ENCODE results near the gene CERS5.
"Not testable (repeated sequence)": the region's sequence is repeated elsewhere in the genome, so short reads cannot be mapped to it uniquely, and the experiment has no call there.

CERS5 gene

DNA sequence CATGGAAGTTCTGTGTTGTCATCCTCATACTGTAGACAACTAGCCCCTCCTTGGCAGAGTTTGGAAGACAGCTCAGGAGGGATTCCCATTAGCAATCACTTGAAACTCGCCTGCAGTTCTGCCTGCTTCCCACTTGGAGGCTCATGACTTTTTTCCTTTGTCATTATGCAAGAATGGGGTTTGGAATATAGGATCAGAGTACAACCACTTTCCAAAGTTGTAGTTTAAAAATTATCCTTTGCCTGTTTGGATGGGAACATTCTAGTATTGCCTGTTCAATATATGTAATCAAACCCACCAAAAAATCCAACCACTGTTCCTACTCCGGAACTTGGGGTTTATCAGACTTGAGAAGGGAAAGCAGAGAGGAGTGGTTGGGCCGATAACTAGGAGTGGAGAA is 65.5 kb downstream of the CERS5 start:
- peak; percentile 43 to 49 (median 48) for DNase-seq

DNA sequence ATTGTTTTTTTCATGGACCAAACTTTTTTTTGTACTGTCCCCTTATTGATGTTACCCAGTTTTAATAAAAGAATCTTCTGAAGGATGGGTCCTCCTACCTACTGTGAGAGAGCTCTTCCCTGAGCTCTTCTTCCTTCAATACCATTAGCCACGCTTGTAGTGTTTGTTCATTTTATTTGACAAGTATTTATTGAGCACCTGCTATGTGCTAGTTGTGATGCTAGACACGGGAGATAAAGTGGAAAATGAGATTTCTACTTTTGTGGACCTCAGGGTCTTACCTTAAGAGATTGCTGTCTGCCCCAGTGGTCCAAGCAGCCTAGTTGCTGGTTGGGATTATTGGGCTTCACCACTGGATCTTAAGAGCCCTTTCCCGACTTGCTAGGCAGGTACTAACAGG is 66.6 kb downstream of the CERS5 start:
- no peak for DNase-seq

DNA sequence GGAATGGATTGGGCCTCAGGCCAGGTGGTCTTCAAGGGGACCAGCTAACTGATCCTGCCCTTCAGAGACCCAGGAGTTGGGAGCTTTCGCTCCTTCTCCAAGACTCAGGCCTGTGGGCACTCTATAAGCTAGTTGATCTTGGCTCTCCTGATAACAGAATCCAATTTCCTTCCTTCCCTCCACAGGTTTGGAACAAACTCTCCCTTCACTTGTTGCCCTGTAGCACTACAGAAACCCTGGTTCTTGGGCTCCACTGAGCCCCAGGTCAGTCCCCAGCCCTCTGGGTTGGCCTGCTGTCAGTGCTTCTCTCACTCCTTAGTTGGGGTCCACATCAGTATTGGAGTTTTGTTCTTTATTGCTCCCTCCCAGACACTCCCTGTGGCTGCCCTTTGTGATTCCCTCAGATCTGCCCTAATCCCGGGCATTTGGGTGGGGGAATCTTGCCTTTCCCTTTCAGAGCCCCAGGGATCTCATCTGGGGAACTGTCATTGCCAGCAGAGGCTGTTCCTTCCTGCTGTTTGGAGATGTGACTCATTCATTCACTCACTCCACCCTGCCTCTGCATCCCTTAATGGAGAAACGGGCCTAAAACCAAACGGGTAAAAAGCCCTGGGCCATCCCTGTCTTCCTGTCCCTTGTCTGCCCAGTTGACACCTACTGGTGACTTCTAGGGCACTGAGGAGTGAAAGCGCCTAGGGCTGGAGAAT is 67.7 kb downstream of the CERS5 start:
- DNase-seq, result no peak

DNA sequence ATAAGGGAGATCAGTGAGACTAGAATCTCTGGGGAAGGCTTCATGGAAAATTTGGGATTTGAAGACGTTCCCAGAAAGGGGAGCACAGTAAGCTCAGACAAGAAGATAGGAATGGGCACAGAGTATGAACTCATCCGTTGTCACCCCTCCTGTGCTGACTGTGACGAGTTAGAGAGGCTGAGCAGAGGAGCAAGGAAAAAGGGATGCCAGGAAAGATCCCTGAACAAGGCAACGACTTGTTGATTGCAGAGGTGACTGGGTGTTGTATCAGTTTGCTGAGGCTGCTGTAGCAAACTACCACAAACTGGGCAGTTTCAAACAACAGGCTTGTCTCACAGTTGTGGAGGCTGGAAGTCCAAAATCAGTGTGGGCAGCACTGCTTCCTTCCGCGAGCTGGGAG is 69.2 kb downstream of the CERS5 start:
- DNase-seq, result no peak

DNA sequence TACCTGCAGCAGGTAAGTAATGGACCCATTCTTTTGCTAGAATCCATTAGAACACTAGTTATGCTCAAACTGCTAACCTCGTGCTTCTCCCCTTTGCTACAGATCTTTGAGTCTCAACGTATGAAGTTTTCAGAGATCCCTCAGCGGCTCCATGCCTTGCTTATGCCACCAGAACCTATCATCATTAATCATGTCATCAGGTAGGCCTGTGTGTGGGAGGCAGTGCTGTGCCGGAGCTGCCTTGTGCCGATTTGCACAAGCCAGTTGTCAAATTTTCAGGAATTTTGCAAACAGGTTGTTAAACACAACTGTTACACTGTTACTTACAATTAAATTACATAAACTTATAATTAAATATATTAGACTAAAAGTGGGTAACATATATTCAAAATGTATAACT is 76.8 kb downstream of the CERS5 start:
- DNase-seq, result no peak

GRCh38 chr12:50089730-50090129 is 77.4 kb downstream of the CERS5 start:
- no peak for DNase-seq

DNA sequence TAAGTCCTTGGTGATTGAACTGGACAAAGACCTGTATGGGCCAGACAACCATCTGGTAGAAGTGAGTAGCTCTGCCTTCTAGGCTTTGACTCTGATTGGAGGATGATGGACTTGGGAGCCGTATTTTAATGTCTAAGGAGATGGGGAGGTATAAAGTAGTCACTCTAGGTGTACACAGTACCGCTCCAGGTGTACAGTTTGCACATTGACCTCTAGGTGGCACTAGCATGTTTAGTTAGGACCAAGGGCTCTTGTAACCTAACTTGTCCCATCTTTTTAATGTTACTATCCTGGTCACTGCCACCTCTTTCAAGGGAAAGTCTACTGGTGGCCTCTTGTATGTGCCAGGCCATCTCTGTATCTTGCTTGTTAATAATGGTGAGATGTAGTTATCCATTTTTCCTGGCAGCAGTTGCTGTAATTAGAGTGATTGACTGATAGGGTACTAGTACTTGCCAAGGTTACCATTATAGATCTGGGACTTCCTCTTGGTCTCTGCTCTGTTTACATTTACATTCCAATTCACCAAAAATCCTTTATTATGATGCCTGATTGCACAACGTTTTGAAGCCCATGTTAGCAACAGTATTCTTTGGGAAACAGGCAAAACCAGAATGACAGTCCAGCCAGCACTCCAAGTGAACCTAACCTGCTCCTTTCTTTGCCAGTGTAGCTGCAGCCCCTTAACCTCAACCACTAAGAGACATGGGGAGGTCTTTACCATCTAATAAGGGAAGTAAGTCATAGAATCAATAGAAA is 78.4 kb downstream of the CERS5 start:
- peak; percentile 63 to 69 (median 65) for DNase-seq

DNA sequence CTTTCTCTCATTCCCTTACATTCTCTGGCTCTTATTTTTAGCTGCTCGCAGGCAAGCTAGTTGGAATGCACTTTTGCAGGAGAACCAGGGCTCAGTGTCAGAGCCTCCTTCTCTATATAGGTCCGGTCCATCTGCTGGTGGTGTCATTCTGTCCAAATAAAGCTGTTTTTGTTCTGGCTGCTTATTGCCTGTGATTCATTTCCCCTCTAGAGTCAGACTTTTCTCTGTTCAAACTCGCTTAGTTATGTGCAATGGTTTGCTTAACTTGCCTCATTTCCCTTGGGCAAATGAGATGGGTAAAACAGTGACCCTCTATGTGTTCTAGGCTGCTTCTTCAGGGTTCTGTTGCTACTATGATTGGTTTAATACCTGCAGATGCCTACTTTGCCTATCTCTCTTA is 79.2 kb downstream of the CERS5 start:
- DNase-seq, result peak in 2 of 3 donors; percentile 22 to 31

DNA sequence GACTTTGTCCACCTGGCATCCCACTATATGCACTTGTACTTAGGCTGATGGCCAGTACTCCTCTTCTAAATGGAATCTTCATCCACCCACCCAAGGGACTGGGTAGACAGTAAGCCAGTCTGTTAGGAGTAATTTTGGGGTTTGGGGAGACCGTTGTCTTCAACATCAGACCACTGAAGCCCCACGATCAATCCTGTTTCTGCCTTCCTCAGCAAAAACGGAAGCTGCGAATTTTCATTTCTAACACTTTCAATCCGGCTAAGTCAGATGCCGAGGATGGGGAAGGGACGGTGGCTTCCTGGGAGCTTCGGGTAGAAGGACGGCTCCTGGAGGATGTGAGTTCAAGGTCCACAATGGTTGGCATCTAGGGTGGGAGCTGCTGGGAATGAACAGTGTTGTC is 80.0 kb downstream of the CERS5 start:
- DNase-seq, result no peak

GRCh38 chr12:50086148-50086547 is 81.0 kb downstream of the CERS5 start:
- no peak for DNase-seq

DNA sequence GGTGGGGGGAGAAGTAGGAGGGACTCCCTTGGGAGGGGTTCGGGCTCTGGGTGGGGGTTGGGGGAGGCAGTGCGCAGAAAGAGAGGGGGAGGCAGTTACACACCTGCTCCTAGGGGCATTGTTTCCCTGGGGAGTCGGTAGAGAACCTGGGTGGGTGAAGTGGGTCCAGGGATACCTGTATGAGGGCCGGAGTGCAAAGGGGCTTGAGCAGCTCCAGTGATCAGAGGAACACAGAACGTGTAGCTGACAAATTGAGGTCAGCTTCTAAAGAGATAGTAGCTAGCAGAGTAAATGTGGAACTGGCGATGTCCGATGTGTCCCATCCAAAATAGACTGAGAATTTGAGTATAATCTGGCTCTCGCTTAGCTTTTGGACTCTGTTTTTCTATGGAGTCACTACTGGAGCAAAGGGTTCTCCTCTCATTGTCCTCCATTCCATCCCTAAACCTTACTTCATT is 81.5 kb downstream of the CERS5 start:
- no peak for DNase-seq

GRCh38 chr12:50084775-50085614 is 82.2 kb downstream of the CERS5 start, which contains the start of gene SMARCD1:
Gene SMARCD1 (plus strand): TSS chr12:50085342. CDS start chr12:50085370, 28 bp downstream.
- DNase-seq, result peak; percentile 88 to 95 (median 92)

- DNase-seq, result not testable (repeated sequence)
These were observed 82.8 kb downstream of the CERS5 start for GRCh38 chr12:50084409-50084774.

DNA sequence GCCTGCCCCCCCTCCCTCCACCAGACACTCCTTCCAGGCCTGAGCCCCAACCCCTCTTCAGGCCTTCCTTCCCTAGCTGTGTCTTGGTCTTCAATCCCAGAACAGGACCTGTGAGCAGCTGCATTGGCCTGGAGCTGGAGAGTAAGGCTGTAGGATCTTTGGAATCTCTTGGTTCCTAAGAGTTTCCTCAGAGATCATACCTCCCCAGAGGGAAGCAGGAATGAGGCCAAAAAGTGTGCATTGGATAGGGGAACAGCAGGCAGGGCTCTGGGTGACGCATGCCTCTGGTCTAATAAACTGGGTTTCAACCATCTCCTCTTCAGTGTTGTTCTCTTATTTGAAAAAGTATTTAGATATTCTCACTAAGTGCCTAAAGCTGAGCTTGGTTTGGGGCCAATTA is 83.9 kb downstream of the CERS5 start:
- no peak for DNase-seq

DNA sequence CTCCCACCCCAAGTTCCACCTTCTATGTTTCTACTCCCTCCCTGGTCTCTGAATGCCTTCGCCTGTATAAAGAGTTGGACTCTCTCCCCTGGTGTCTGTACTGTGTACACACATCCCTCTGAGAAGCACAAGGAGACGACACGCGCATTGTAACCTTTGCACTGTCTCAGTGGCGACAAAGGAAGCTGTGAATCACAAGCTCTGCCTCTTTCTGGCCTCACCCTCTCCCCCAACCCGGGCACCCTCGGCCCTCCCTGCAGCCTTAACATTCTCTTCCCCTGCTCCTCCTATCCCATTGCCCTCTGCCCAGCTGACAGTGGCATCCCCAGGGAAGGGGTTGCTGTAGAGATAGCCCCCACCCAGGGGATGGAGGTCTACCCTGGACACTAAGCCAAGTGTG is 84.5 kb downstream of the CERS5 start:
- no peak for DNase-seq

DNA sequence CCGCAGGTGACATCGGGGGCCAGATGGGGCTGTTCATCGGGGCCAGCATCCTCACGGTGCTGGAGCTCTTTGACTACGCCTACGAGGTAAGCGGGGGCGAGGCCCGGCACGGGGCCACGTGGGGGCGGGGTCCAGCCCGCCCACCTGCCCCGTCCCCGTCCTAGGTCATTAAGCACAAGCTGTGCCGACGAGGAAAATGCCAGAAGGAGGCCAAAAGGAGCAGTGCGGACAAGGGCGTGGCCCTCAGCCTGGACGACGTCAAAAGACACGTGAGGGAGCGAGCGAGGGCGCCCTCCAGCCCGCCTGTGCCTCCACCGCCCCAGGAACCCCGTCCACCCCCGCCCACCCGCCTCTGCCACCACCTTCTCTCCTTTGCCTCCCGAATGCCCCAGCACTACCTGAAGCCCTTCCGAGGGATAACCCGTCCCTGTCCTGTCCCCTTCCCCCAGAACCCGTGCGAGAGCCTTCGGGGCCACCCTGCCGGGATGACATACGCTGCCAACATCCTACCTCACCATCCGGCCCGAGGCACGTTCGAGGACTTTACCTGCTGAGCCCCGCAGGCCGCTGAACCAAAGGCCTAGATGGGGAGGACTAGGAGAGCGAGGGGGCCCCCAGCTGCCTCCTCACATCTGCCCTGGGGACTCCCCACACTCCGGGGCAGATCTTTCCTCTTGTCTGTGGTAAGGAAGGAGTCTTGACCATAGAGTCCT is 85.9 kb downstream of the CERS5 start:
- DNase-seq, result no peak

DNA sequence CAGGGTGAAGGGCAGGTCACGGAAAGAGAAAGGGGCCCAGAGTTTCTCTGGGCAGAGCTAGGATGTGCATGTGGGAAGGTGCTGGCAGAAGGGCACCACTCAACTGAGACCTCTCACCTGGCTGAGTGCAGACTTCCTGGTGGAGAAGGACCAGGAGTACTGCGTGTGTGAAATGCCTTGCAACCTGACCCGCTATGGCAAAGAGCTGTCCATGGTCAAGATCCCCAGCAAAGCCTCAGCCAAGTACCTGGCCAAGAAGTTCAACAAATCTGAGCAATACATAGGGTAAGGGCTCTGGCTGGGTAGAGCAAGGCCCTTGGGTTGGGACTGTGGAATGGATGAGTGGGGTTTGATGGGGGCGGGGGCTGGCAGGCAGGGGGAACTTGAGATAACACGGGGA is 87.4 kb downstream of the CERS5 start:
- DNase-seq, result no peak
